Panc1 (cell line): ENCODE data around the gene KIRREL3. TPM values are rescaled to one million over a fixed set of nuclear protein-coding genes. Genes with fewer than 3 reads are reported as not detected.
A peak's percentile ranks its signal among the peaks of the same experiment; 100 is the strongest.

Experiments used
- ATAC-seq: fragments of 200-7000 bp; cut with Tn5 transposase; 2 replicates; pipeline ENCODE4 v1.9.1; 2020; ENCODE audit warnings: mild to moderate bottlenecking, moderate library complexity
- BruUV-seq: library from RNA; stranded (reverse); fragments of 400-500 nt; replicated peaks from 2 replicates; lab custom pipeline; 2021; lab: Mats Ljungman, UMichigan
- CTCF ChIA-PET: fragments of 300-600 bp; sonication (Branson Sonifier 250); formaldehyde crosslinking; loops from one replicate; lab custom pipeline; 2022; ENCODE audit warnings: antibody characterized with exemption; lab: Charles Lee
- POLR2A ChIA-PET: fragments of 300-600 bp; sonication (Branson Sonifier 250); formaldehyde crosslinking; loops from one replicate; lab custom pipeline; 2022; ENCODE audit warnings: antibody characterized with exemption; lab: Charles Lee
- DNase-seq: peaks from one replicate; pipeline ENCODE4 v3.0.0-alpha.2; 2010; ENCODE audit warnings: low read depth, low spot score
- H3K27ac ChIP-seq: 2 replicates; pipeline ENCODE4 v1.5.1; 2011; ENCODE audit warnings: mild to moderate bottlenecking, low read length, inconsistent platforms
- H3K27me3 ChIP-seq: fragments of 200-500 bp; sonication (Bioruptor generic); 2 replicates; pipeline ENCODE4 v1.6.0; 2014; ENCODE audit warnings: low read length, inconsistent platforms; ENCODE audit not compliant: control insufficient read depth, insufficient read depth
- H3K36me3 ChIP-seq: fragments of 200-500 bp; sonication (Bioruptor generic); 2 replicates; pipeline ENCODE4 v1.5.1; 2014; ENCODE audit warnings: inconsistent platforms, mild to moderate bottlenecking, low read length, moderate library complexity; ENCODE audit not compliant: control insufficient read depth, insufficient read depth
- H3K4me1 ChIP-seq: 2 replicates; pipeline ENCODE4 v1.5.1; 2011; ENCODE audit warnings: inconsistent platforms, mild to moderate bottlenecking, low read length, moderate library complexity; ENCODE audit not compliant: control insufficient read depth, insufficient read depth
- H3K4me3 ChIP-seq, 2 experiments: 2 replicates each; pipeline ENCODE4 v1.5.1; 2011 to 2012; ENCODE audit warnings: low read depth in 2 of 2, low read length in 2 of 2, mild to moderate bottlenecking in 2 of 2, inconsistent platforms in 1 of 2, moderate library complexity in 1 of 2
- H3K9me3 ChIP-seq: fragments of 200-500 bp; sonication (Bioruptor generic); 2 replicates; pipeline ENCODE4 v1.5.1; 2014; ENCODE audit warnings: low read depth, mild to moderate bottlenecking, inconsistent platforms, low read length, moderate library complexity; ENCODE audit not compliant: control insufficient read depth, insufficient read depth
- CTCF ChIP-seq: fragments of 450-650 bp; IDR thresholded peaks from 2 replicates; pipeline ENCODE4 v1.5.1; 2017; ENCODE audit warnings: mild to moderate bottlenecking
- POLR2AphosphoS5 ChIP-seq: IDR thresholded peaks from 2 replicates; pipeline ENCODE4 v1.6.1; 2012; ENCODE audit warnings: mild to moderate bottlenecking, low read depth, low read length, moderate library complexity
- SIN3A ChIP-seq: IDR thresholded peaks from 2 replicates; pipeline ENCODE4 v1.6.1; 2012; ENCODE audit warnings: low read depth, mild to moderate bottlenecking, low read length, moderate library complexity, borderline replicate concordance; ENCODE audit not compliant: insufficient read depth
- TCF7L2 ChIP-seq: IDR thresholded peaks from 2 replicates; pipeline ENCODE4 v1.6.1; 2011; ENCODE audit warnings: mild to moderate bottlenecking, low read depth, low read length, inconsistent platforms
- in situ Hi-C: cut with HindIII; loops from 2 replicates; pipeline ENCODE4 v1.10.0; 2016; ENCODE audit warnings: low sequenced_read_pairs, low pct_unique_long_range_greater_than_20kb
- intact Hi-C: fragments of 100-400 bp; cut with micrococcal nuclease; formaldehyde crosslinking; loops from one replicate; pipeline ENCODE4 v1.10.0; 2022; ENCODE audit not compliant: unreplicated experiment
- total RNA-seq: library from RNA; stranded (reverse); gene quantifications from one replicate; pipeline ENCODE4 v1.2.1, GENCODE V29; 2021; ENCODE audit not compliant: unreplicated experiment
- TF ChIP-seq, protein P1 (sequence below), 2 experiments: IDR thresholded peaks; 2 replicates each; pipeline ENCODE4 v1.6.1; 2011 to 2012; ENCODE audit warnings: low read depth in 2 of 2, control low read depth in 1 of 2, low read length in 1 of 2, mild to moderate bottlenecking in 1 of 2, moderate library complexity in 1 of 2; ENCODE audit not compliant: insufficient read depth in 1 of 2

KIRREL3 gene
- total RNA-seq, 1 experiment from 2014 or later, result 0.36 TPM

- no peak for ATAC-seq
- in situ Hi-C loops, result no loop called here
- ChIA-PET POLR2A (no interaction called here), CTCF (interaction anchor here (0.7 to 0.9 kb wide), 3 partner anchors 11 to 22 kb away, joined by 4 to 5 read pairs (median 4); no protein-coding TSS in a partner anchor)
- no peaks in the 10 kb centered on the region; the same call in 1 of the 2 replicates for H3K27me3 ChIP-seq
- H3K9me3 ChIP-seq, result no peaks in the 10 kb centered on the region
- DNase-seq, result no peak
- intact Hi-C loops, result no loop called here
- no peaks in the 10 kb centered on the region for H3K36me3 ChIP-seq
- H3K27ac ChIP-seq, result no peak overlapping the region
- no peak overlapping the region for H3K4me3 ChIP-seq
- TF ChIP-seq POLR2AphosphoS5, result no peak
- no peak for TF ChIP-seq CTCF
- TF ChIP-seq SIN3A, result no peak
- TF ChIP-seq TCF7L2, result no peak
- TF ChIP-seq, protein P1, sequence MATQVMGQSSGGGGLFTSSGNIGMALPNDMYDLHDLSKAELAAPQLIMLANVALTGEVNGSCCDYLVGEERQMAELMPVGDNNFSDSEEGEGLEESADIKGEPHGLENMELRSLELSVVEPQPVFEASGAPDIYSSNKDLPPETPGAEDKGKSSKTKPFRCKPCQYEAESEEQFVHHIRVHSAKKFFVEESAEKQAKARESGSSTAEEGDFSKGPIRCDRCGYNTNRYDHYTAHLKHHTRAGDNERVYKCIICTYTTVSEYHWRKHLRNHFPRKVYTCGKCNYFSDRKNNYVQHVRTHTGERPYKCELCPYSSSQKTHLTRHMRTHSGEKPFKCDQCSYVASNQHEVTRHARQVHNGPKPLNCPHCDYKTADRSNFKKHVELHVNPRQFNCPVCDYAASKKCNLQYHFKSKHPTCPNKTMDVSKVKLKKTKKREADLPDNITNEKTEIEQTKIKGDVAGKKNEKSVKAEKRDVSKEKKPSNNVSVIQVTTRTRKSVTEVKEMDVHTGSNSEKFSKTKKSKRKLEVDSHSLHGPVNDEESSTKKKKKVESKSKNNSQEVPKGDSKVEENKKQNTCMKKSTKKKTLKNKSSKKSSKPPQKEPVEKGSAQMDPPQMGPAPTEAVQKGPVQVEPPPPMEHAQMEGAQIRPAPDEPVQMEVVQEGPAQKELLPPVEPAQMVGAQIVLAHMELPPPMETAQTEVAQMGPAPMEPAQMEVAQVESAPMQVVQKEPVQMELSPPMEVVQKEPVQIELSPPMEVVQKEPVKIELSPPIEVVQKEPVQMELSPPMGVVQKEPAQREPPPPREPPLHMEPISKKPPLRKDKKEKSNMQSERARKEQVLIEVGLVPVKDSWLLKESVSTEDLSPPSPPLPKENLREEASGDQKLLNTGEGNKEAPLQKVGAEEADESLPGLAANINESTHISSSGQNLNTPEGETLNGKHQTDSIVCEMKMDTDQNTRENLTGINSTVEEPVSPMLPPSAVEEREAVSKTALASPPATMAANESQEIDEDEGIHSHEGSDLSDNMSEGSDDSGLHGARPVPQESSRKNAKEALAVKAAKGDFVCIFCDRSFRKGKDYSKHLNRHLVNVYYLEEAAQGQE (IDR thresholded peaks at IDR 0.05; ENCODE audit: insufficient read depth in 1 of 2, low read depth in 2 of 2, low read length in 1 of 2), result no peak
- no TSS peak for BruUV-seq
- H3K4me1 ChIP-seq, result no peaks in the 10 kb centered on the region
Observed at GRCh38 chr11:126469311-126469710, 531.3 kb downstream of the KIRREL3 start.

GRCh38 chr11:126468102-126468521 is 532.5 kb downstream of the KIRREL3 start:
- ChIA-PET POLR2A (no interaction called here), CTCF (no interaction called here)
- in situ Hi-C loops (no loop called here), intact Hi-C loops (no loop called here)
- peak; percentile 28; the same call in 1 of the 2 replicates for ATAC-seq
- no peaks in the 10 kb centered on the region for H3K36me3 ChIP-seq
- no TSS peak for BruUV-seq
- TF ChIP-seq SIN3A, result no peak
- no peak for TF ChIP-seq CTCF
- TF ChIP-seq, protein P1 (IDR thresholded peaks at IDR 0.05; ENCODE audit: insufficient read depth in 1 of 2, low read depth in 2 of 2, low read length in 1 of 2), result no peak
- no peak for TF ChIP-seq TCF7L2
- no peak for TF ChIP-seq POLR2AphosphoS5
- no peaks in the 10 kb centered on the region for H3K4me1 ChIP-seq
- no peak for DNase-seq
- H3K27me3 ChIP-seq, result peaks cover 7% of the 10 kb centered on the region; the same call in 1 of the 2 replicates
- H3K9me3 ChIP-seq, result no peaks in the 10 kb centered on the region
- no peak overlapping the region for H3K27ac ChIP-seq
- H3K4me3 ChIP-seq, result no peak overlapping the region
